Activated CD4-positive, alpha-beta T cell treated with anti-CD3 and anti-CD28 coated beads, Interleukin-2, Interleukin-6, amounts not matched to agents 100 ng/mL and 50 ng/mL, durations not matched to agents 16 hours and 8 hours (primary cell): ENCODE data around the gene SDSL.

Experiments used
- DNase-seq: peaks from one replicate; pipeline ENCODE4 v3.0.0-alpha.2; 2020

The SDSL gene

DNA sequence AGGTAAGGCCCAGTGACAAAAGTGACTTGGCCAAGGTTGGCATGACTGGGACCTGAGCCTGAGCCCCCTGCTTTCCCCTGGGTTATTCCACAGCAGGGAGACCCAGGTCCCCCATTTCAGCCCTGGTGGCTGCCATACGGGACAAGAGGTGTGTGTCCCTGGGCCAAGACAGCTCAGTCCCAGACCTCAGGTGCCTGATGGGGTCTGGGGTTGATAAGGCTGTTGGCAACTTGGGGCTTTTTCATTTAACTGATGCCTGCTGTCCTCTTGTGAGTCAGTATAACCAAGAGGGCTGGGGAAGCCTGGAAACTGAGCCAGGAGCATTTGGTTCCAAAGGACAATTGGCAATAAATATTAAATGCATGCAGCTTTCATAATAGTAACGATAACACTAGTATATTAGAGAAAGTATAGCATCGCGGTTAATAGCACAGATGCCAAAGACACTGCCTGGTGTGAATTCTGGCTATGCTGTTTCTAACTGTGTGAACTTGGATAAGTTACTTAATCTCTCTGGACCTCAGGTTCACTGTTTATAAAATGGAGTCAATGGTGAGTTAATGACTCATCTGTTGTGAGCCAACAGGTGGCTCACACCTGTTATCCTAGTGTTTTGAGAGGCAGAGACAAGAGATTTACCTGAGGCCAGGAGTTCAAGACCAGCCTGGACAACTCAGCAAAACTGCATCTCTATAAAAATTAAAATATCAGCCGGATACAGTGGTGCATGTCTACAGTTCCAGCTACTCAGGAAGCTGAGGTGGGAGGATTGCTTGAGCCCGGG lies 898 bp downstream of the SDSL start:
- DNase-seq = no peak

DNA sequence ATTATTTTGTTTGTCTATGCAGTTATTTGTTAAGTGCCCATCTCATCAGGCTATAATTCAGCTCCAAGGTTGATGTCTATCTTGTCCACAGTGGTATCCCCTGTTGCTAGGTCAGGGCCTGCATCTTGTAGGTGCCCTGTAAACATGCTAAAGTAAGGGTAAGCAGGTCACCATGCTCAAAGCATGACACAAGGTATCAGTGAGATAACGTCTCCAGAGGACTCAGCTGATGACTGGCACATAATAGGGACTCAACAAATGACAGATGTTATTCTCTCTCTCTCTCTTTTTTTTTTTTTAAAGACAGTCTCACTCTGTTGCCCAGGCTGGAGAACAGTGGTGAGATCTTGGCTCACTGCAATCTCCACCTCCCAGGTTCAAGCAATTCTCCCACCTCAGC lies 2.3 kb downstream of the SDSL start:
- DNase-seq = no peak

DNA sequence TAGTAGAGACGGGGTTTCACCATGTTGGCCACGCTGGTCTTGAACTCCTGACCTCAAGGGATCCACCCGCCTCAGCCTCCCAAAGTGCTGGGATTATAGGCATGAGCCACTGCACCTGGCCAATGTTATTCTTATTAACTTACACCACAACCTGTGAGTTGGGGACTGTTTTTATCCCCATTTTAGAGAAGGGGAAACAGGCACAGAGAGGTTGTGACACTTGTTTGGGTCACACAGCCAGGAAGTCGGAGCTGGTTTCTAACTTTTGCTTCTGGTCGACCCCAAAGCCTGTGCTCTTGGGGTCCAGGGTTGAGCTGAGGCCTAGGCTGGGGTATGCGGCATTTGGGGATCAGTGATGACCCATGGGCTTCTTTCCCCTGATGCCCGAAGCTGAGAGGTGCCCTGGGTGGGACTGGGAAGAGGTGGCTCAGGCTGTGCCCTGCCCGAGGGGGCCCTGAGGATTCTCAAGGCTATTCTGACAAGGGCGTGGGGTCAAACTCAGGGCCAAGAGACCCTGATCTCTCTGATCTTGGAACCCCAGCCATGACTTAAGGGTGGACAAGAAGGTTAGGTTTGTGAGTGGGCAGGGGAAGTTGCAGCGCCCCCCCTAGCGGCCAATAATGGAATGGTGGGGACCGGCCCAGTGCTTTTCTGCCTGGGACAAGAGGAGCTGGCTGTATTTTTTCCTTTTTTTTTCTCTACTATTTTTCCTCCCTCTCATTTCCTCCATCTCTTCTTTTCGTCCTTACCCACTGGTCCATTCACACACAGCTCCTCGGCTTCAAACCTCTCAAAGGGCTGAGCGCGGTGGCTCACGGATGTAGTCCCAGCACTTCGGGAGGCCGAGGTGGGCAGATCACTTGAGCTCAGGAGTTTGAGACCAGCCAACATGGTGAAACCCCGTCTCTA lies 3.0 kb downstream of the SDSL start:
- DNase-seq = peak; percentile 62

DNA sequence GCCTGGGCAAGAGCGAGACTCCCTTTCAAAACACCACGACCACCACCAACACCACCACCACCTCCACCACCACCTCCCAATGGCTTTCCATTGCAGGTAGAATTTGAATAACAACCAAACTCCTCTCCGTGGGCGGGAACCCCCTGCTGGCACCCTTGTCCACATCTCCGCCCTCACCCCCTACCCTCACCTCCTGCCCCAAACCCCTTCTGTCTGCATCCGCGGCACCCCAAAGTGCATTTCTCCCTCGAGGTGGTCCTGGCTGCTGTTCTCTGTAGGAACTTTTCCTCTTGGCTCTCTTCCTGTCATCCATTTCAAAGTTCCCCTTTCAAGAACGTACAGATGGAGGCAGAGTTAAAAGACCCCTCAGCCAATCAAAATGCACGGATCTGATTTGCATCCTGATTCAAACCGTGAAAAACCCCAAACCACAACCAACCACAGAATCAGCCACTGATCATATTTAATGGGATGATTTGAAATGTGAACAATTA lies 3.8 kb downstream of the SDSL start:
- DNase-seq = peak; percentile 23

DNA sequence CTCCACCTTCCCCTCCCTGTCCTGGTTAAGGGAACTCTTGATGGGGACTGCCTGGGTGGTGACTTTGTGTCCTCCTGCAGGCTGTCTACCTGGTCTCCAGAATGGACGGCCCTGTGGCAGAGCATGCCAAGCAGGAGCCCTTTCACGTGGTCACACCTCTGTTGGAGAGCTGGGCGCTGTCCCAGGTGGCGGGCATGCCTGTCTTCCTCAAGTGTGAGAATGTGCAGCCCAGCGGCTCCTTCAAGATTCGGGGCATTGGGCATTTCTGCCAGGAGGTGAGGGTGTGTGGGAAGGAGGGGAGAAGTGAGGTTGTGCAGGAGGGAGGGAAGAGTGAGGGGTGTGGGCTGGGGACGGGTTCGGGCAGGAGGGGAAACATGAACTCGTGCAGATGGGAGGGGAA lies 5.7 kb downstream of the SDSL start:
- no peak for DNase-seq

DNA sequence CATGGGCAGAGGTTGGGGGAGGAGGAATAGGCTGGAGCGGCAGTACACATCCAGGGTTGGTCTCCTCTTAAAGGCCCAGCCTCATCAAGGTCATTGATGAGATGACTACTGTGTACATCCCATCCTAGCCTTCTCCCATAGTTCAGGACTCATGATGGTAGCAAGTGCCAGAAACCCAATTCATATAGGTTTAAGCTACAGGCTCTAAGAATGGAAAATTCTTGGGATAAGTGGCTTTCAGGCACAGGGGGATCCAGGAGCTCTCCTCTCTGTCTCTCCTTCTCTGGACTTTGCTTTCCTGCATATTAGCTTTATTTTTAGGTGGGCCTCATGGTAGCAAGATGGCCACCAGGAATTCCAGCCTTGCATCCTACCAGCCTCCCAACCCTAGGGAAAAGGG lies 6.3 kb downstream of the SDSL start:
- no peak for DNase-seq

DNA sequence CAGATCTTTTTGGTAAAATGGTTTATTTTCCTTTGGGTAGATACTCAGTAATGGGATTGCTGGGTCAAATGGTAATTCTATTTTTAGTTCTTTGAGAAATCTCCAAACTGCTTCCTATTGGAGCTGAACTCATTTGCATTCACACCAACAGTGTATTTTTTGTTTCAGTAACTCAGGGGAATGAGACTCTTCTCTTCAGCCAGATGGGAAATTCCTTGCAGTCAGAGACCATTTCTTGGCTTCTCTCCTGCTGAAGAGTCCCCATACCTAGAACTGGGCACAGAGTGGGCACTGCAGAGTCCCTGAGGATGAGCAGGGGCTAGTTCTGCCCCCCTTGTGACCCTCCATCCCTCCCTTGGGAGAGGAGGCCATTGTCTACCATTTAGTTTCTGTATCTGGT lies 10.8 kb downstream of the SDSL start:
- no peak for DNase-seq

DNA sequence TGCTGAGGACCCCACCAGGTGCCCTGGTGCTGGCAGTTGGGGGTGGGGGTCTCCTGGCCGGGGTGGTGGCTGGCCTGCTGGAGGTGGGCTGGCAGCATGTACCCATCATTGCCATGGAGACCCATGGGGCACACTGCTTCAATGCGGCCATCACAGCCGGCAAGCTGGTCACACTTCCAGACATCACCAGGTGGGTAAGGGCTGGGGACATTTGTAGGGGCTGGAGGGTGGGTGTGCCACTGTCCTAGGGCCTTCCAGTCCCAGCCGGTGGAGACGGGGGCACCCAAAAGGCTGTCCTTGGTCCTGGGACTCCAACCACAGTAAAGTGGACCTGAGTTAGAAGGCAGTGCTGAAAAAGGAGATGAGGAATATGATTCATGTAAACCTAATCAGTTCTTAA lies 13.2 kb downstream of the SDSL start:
- DNase-seq = no peak

DNA sequence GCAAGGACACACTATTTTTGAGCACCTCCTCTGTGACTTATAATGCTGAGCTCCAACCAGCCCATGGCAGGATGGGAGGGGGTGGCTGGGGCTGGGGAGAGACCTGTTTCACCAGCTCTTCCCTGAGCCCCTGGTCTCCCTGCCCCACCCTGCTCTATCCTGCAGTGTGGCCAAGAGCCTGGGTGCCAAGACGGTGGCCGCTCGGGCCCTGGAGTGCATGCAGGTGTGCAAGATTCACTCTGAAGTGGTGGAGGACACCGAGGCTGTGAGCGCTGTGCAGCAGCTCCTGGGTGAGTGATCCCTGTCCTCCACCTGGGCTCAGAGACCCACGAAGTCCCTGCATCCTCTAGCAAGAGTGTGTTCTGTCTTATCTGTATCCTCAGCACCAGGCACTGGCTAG lies 14.4 kb downstream of the SDSL start:
- no peak for DNase-seq

DNA sequence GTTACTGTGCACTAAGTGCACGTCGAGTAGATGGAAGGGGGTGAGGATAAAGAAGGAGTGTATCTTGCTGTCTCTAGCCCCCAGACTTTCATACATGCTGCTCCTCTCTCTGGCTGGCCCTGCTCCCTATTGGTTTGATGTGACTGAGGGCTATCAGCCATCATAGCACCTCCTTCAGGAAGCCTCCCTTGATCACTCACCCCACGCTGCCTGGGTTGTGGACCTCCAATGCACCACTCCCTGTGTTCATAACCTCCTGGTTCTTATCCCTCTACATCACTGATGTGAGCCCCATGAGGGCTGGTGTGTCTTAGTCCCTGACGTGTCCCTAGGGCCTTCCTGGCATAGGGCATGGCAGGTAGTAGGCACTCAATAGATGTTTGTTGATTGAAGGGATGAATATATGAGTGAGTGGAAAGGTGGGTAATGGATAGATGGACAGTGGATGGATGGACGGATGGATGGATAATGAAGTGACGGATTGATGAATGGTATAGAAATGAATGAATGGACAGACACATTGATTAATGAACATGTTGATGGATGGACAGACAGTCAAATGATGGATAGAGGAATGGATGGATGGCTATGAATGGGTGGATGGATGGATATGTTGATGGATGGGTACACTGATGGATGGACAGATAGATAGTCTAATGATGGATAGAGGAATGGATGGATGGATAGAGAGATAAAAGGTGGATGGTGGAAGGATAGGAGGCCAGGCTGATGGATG lies 15.0 kb downstream of the SDSL start:
- no peak for DNase-seq

DNA sequence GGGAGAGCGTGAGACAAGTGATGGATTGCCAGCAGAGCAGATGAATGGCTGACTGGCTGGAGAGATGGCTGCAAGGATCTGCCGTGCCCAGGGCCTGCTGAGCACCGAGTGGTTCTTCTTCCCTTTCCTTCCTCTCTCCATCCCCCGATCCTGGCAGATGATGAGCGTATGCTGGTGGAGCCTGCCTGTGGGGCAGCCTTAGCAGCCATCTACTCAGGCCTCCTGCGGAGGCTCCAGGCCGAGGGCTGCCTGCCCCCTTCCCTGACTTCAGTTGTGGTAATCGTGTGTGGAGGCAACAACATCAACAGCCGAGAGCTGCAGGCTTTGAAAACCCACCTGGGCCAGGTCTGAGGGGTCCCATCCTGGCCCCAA lies 15.5 kb downstream of the SDSL start:
- no peak for DNase-seq

DNA sequence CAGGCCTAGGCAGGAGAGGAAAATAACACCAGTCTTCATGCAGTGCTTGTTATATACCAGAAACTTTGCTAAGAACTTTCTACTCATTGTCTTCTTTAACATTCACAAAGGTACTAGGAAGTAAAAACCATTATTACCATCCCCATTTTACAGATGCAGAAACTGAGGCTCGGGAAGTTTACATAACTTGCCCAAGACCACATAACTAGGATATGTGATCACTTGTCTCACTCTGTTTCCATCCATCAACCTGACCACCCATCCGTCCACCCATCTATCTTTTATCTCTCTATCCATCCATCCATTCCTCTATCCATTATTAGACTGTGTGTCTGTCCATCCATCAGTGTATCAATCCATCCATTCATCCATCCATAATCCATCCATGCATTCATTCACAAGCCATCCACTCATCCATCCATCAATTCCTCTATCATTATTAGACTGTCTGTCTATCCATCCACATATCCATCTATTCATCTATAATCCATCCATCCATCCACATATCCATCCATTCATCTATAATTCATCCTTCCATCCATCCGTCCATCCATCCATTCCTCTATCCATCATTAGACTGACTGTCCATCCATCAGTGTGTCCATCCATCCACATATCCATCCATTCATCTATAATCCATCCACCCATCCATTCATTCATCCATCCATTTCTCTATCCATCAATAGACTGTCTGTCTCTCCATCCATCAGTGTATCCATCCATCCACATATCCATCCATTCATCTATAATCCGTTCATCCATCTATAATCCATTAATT lies 16.5 kb downstream of the SDSL start:
- DNase-seq = no peak

DNA sequence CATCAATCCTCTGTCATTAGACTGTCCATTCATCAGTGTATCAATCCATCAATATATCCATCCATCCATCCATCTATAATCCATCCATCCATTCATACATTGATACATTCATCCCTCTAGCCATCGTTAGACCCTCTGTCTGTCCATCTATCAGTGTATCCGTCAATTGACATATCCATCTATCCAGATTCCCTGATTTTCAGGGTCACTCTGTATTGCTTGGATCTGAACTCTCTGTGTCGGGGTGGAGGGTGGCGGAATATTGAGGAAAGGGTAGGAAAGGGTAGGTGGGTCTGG lies 17.1 kb downstream of the SDSL start:
- DNase-seq = no peak

DNA sequence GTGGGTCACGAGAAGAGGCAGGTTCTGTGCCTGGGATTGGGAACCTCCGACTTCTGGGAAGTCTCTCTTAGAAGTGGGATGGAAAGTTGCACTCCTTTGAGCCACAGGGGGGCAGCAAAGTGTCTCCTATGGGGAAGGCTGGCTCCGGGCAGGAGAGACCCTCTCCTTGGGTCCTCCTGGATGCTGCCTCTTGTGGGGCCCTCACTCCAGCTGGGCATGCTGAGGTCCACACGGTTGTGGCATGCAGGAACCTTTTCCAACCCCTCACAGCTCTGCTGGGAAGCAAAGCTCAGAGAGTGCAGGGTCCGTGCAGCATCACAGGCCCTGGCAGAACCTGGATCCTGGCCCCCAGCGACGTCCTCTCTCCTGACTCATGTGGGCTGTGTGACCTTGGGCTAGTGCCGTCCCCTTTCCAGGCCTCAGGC lies 17.4 kb downstream of the SDSL start:
- DNase-seq = no peak

DNA sequence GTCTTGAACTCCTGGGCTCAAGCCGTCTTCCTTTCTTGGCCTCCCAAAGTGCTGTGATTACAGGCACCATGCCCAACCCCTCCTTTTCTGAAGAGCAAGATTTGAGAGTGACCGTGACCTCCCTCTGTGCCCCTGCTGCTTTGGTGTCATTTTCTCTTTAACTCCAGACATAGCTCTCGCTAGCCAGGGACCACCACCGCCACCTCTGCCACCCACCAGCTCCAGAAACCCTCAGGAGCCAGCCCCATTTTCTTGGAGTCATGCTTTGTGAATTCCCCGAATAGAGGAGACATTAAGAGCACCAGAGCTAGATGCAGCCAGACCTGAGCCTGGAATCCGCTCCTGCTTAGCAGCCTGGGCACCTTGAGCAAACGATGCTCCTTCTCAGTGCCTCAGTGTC lies 18.2 kb downstream of the SDSL start:
- no peak for DNase-seq

DNA sequence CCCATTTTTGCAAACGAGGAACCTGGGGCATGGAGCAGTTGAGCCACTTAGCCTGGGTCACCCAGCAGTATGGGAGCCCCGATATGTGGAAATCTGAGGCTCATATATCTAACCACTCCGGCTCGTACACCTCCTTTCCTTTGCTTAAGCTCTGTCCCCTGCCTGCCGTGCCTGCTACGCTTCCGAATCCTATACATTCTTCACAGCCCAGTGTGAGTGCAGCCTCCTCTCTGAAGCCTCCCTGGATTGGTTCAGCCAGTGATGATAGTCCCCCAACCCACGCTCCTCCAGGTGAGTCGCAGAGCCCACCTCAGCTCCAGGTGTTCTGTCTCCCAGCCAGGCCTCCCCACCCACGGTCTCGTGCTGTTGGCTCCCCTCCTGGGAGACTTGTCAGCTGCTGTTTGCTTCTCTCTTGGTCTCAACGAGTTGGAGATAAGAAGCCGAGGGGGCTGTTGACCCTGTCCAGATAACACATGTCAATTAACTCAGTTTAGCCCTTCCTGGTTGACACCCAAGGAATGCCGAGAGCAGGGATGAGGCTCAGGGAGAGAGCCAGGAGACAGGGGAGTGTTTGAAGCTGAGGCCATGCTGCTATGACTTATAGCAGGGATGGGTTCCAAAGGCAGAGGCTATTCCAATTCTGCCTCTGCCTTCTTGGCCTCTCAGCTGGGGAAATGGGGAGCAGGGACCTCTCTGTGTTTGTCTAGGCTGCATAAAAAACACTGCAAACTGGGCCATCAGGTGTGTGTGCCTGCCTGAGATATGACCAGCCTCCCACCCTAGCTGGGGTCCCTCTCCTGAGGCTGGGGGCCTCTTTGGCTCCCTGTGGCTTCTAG lies 19.0 kb downstream of the SDSL start:
- no peak for DNase-seq

DNA sequence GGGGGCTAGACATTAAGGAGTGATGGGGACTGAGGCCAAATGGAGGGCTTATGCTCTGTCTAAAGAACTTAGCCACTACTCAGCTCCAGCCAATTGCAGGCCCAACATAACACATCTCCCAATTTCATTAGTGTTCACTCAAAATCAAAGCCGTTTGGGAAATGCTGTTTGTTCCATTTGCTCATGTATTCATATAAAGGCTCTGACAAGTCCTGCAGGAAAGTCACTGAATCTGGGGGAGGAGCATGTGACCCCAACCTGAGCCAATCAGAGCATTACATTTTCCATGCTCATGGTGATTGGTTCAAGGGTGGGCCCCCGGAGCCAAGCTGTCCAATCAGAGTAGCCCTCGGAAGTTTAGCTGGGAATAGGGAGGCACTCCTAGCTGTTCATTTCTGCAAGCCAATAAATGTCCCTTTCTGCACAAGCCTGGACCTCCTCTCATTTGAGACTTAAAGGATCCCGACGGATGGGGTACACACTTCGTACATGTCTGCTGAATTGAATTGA lies 20.9 kb downstream of the SDSL start:
- DNase-seq = no peak

DNA sequence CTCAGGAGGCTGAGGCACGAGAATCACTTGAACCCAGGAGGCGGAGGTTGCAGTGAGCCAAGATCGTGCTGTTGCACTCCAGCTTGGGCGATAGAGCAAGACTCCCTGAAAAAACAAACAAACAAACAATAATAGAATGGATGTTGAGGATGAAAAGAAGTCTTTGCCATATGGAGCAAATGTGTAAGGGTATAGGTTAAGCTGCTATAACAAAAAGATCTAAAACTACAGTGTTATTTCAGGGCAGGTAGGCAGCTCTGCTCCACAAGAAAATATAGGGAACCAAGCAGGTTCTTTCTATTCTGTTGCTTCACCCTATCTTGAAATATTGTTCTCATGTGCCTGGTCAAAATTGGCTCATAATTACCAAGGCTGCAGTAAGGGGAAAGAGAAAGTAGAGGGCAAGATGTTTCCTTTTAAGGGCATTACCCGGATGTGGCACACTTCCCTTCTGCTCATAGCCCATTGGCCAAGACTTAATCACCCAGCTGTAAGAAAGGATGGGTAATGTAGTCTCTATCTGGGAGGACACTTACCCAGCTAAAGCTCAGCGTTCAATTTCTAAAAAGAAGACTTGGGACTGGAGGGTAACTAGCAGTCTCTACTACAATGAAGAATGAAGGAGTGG lies 23.5 kb downstream of the SDSL start:
- DNase-seq = no peak

DNA sequence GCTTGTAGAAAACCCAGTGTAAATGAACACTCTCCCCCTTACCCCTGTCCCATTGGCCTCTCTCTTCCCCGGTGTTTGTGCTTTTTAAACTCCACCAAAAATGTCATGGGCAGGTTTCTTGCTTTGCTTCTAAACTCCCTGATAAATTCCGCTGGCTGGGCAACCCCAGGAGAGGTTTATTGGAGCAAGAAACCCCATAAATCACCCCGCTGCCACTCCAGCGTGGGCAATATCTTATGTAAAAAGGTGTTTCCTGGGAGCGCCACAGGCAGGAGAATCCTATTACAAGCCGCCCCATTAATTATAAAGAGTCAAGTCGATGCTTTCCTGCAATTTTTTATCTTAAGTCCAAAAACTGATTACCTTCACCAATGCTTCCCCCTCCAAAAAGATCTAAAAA lies 26.7 kb downstream of the SDSL start:
- DNase-seq = no peak

DNA sequence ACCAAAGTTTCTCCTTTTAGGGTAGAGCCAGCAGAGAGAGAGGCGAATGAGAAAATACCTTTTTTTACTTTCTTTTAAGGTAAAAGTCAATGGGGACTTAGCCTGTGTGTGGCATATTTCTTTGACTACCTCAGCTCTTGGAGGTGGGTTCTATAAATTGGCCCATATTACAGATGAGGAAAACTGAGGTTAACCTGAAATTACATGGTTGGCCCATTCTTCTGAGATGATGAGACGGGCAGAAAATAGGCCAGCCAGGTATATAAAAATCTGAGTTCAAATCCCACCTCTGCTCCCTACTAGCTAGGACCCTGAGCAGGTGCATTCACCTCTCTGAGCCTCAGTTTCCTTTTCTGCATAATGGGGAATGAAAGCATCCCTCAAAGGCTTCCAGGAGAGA lies 27.1 kb downstream of the SDSL start:
- DNase-seq = no peak

DNA sequence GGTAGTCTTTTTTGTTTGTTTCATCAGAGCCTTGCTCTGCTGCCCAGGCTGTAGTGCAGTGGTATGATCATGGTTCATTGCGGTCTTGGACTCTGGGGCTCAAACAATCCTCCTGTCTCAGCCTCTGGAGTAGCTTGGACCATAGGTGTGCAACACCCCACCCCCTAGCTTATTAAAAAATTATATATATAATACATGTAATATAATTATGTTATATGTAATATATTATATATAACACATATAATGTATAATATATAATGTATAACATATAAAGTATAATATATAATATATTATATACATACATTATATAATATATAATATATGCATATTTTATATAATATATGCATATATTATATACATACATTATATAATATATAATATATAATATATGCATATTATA lies 27.7 kb downstream of the SDSL start:
- DNase-seq = no peak
